DMS79 treated with DMSO at 0.1 percent for 48 hours (cell line): ENCODE results near the gene IBA57.
"Not testable (repeated sequence)": the region's sequence is repeated elsewhere in the genome, so short reads cannot be mapped to it uniquely, and the experiment has no call there.

Source experiments
- DNase-seq: peaks from one replicate; lab custom pipeline; 2025; lab: John Stamatoyannopoulos, UW

IBA57 gene

GRCh38 chr1:228172591-228173527 lies 7.3 kb downstream of the IBA57 start:
- DNase-seq, result no peak

DNA sequence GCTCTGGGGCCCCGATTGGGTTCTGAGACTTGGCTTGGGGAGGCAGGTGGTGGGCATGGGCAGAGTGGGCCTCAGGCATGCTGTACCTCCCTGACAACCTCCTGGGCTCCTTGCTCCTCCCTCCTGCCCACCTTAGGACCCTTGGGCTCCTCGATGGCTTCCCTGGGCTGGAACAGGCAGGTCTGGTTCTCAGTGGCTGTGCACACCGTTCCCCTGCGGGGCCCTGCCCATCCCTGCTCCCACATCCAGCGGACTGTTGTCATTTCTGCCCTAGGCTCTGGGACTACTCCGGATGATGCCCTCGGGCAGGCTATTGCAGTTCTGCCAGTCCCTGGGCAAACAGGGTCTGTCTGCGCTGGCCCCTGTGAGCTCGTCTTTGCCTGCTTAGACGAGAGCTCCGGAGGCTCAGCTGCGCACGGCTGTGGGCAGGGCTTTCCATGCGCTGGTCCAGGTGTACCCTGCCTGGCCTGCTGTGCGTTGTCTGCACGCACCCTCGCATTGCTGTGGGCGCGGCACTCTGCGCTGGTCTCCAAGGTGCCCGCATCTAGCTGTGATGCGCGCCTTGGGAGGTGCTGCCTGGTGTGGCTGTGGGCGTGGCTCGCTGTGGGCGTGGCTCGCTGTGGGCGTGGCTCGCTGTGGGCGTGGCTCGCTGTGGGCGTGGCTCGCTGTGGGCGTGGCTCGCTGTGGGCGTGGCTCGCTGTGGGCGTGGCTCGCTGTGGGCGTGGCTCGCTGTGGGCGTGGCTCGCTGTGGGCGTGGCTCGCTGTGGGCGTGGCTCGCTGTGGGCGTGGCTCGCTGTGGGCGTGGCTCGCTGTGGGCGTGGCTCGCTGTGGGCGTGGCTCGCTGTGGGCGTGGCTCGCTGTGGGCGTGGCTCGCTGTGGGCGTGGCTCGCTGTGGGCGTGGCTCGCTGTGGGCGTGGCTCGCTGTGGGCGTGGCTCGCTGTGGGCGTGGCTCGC lies 8.2 kb downstream of the IBA57 start:
- DNase-seq, result not testable (repeated sequence)

DNA sequence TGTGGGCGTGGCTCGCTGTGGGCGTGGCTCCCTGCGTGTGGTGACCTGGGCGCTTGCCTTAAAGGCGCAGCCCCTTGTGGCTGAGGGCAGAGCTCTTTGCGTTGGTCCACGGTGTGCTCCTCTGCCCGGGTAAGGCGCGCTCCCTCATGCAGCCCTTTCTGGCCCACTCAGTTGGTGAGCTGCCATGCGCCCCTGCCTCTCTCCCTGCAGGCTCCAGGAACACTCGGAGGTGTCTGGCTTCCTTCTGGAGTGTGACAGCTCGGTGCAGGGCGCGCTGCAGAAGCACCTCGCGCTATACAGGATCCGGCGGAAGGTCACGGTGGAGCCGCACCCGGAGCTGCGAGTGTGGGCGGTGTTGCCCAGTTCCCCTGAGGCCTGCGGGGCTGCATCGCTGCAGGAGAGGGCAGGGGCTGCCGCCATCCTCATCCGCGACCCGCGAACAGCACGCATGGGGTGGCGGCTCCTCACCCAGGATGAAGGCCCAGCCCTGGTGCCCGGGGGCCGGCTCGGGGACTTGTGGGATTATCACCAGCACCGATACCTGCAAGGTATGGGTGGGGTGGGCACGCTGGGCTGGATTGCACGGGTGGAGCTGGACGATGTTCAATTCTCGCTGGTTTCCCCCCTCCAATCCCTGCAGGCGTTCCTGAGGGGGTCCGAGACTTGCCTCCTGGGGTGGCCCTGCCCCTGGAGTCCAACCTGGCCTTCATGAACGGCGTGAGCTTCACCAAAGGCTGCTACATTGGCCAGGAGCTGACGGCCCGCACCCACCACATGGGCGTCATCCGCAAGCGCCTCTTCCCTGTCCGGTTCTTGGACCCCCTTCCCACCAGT lies 9.1 kb downstream of the IBA57 start:
- DNase-seq, result no peak

- no peak for DNase-seq
Observed at GRCh38 chr1:228175316-228176023, 9.9 kb downstream of the IBA57 start.

- DNase-seq, result no peak
Observed at GRCh38 chr1:228176024-228176395, 10.4 kb downstream of the IBA57 start.

GRCh38 chr1:228176461-228177182 lies 11.0 kb downstream of the IBA57 start:
- DNase-seq, result no peak

GRCh38 chr1:228177183-228177475 lies 11.5 kb downstream of the IBA57 start:
- no peak for DNase-seq

DNA sequence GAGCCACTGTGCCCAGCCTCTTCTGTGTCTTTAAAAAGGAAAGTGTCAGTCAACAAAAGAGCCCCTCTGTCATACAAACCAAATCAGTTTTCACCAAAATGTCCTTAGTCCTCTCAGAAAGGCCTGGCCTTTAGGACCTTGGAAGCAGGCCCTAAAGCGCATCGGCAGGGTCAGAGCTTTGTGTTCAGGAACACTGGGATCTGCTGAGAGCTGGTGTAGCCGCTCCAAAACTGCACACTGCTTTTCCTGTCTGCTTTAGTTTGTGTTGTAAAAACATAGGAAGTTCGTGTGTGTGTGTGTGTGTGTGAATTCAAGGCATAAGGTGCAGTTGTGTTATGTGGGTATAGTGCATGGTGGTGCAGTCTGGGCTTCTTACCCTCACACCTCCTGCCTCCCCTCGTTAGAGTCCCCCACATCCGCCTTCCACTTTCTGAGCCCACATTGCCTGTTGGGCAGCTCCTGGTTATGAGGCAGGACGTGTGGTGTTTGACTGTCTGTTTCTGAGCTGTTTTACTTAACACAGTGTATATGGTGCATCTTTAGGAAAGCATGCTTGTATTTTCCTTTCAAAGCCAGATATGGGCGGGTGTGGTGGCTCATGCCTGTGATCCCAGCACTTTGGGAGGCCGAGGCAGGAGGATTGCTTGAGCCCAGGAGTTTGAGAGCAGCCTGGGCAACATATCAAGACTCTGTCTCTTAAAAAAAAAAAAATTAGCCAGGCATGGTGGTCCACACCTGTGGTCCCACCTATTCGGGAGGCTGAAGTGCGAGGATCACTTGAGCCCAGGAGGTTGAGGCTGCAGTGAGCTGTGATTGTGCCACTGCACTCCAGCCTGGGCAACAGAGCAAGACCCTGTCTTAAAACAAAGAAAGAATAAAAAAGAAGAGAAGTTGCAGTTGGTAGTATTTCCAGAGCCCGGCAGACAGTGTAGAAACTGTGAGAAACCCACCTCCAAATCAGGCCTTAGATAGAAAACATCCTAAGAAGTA lies 12.4 kb downstream of the IBA57 start:
- no peak for DNase-seq

- DNase-seq, result peak; percentile 25
Observed at GRCh38 chr1:228178737-228179684, 13.4 kb downstream of the IBA57 start.

- no peak for DNase-seq
Observed at GRCh38 chr1:228180271-228180958, 14.8 kb downstream of the IBA57 start.

- no peak for DNase-seq
Observed at GRCh38 chr1:228180959-228181644, 15.5 kb downstream of the IBA57 start.

DNA sequence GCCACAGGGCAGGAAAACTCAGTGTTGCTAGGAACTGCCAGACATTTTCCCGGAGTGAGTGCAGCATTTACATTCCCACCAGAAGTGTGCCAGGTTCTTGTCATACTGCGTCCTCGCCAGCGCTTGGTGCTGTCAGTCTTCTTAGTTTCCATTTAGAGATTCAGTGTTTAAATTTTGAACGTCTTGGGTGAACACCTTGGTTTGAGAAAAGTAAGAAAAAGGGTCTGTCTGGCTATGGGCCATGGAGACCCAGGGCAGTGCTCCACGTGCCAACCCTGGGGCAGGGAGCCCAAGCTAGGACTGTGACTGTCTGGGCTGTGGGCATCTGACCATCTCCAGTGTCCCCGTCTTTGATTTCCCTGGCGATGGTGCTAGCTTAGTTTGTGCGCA lies 16.0 kb downstream of the IBA57 start:
- no peak for DNase-seq

DNA sequence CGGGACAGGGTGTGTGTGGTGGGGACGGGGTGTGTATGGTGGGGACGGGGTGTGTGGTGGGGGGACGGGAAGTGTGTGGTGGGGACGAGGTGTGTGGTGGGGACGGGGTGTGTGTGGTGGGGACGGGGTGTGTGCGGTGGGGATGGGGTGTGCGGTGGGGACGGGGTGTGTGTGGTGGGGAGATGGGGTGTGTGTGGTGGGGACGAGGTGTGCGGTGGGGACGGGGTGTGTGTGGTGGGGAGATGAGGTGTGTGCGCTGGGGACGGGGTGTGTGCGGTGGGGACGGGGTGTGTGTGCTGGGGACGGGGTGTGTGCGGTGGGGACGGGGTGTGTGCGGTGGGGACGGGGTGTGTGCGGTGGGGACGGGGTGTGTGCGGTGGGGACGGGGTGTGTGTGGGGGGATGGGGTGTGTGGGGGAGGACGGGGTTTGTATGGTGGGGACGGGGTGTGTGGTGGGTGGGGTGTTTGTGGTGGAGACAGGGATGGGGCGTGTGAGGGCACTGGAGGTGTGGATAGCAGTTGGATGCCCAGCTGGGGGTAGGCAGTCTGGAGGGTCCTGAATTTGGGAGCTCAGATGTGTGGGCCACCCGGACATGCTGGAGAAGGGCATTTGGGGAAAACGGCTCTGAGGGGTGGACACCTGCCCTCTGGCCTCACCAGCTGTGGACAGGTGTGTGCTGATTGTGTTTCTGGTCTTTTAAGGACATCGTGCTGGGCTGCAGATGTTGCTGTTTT lies 16.9 kb downstream of the IBA57 start:
- no peak for DNase-seq

DNA sequence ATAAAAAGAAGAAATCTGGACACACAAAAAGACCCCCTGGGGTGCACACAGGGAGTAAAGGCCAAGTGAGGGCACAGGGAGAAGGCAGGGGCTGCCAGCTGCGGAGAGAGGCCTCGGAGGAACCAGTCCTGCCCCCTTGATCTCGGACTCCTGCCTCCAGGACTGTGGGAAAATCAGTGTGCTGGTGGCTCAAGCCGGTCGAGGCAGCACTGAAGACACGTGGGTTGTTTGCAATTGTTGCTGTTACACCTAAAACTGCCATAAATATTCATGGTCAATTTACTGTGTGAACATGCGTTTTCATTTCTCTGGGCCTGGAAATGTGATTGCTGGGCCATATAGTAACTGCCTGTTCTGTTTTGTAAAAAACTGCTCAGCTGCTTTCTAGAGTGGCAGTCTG lies 18.5 kb downstream of the IBA57 start:
- DNase-seq, result no peak

GRCh38 chr1:228185641-228185965 lies 20.0 kb downstream of the IBA57 start:
- no peak for DNase-seq

DNA sequence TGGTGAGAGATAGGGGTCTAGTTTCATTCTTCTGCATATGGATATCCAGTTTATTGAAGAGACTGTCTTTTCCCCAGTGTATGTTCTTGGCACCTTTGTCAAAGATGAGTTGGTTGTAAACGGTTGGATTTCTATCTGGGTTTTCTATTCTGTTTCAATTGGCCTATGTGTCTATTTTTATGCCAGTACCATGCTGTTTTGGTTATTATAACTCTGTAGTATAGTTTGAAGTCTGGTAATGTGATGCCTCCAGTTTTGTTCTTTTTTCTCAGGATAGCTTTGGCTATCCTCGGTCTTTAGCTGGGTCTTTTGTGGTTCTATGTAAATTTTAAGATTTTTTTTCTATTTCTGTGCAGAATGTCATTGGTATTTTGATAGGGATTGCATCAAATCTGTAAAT lies 22.6 kb downstream of the IBA57 start:
- not testable (repeated sequence) for DNase-seq

DNA sequence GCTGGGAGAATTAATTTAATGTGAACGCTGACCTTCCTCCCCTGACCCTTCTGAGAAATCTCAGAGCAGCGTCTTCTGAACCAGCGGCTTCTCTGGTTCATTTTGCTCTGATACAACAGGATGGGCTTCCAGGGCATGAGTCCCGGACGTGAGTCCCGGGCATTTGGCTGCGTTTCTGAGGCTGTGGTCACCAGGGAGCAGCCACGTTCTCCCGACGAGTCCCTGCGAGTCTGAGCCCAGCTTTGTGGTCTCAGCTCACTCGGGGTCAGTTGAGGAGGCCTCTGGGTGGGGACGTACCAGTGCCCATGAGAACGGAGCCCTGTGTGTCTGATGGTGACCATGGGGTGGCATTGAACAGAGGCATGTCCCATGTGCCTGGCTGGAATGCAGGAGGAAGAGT lies 24.6 kb downstream of the IBA57 start:
- no peak for DNase-seq
